HFFc6 (cell line): ENCODE data around the gene FKBP1B. TPM values are rescaled to one million over a fixed set of nuclear protein-coding genes. Genes with fewer than 3 reads are reported as not detected.

Experiments
- DNase-seq: peaks from one replicate; pipeline ENCODE4 v3.0.0-alpha.2; 2018
- H3K27ac Mint-ChIP-seq: 2 replicates; pipeline ENCODE4 v1.8.0; 2020; ENCODE audit warnings: mild to moderate bottlenecking, mixed read lengths
- H3K27me3 Mint-ChIP-seq: 2 replicates; pipeline ENCODE4 v1.8.0; 2021; ENCODE audit warnings: mild to moderate bottlenecking, moderate library complexity, mixed read lengths; ENCODE audit not compliant: insufficient read depth
- H3K36me3 Mint-ChIP-seq: 2 replicates; pipeline ENCODE4 v1.8.0; 2021; ENCODE audit warnings: low read depth, mixed read lengths
- H3K4me1 Mint-ChIP-seq: 2 replicates; pipeline ENCODE4 v1.8.0; 2020; ENCODE audit warnings: low read depth, mixed read lengths
- H3K4me3 Mint-ChIP-seq: 2 replicates; pipeline ENCODE4 v1.8.0; 2020; ENCODE audit warnings: mild to moderate bottlenecking, moderate library complexity, mixed read lengths
- H3K9me3 Mint-ChIP-seq: 2 replicates; pipeline ENCODE4 v1.8.0; 2020; ENCODE audit warnings: mild to moderate bottlenecking, mixed read lengths
- CTCF ChIP-seq: fragments of 200-600 bp; sonication (generic); IDR thresholded peaks from 2 replicates; pipeline ENCODE4 v1.5.0; 2021; ENCODE audit warnings: antibody characterized with exemption, mild to moderate bottlenecking
- total RNA-seq, 6 experiments: library from RNA; stranded (reverse); fragmentation: NEBNext Ultra II Directional; extraction: Animal tissue kit (Norgen Biotek cat#: 25700); gene quantifications; 2 replicates in 1 of 6; 3 replicates in 5 of 6; pipeline ENCODE4 v1.2.3, GENCODE V29; 2021

Gene FKBP1B
- total RNA-seq, 6 experiments from 2014 or later = 4.0 to 6.9 (median 5.2) TPM

GRCh38 chr2:24058564-24059271 is 9.2 kb downstream of the FKBP1B start:
- no peaks in the 10 kb centered on the region for H3K36me3 Mint-ChIP-seq

DNA sequence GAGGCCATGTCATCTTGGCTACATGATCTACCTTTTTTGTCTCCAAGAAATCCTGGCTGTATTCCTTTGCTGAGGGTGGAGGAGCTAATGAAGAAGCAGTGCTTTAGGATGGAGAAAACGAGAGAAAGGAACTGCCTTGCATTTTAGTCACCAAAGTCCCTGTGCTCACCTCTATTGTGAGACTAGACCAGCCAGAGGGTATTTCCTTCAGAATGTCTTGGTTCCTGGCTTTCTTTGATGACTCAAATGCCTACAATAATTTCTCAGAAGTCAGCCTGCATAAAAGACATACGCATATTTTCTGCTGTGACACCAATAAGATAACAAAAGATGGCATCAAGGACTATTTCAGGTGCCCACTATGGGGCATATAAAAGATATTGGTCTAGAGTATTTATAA is 15.8 kb downstream of the FKBP1B start:
- no peaks in the 10 kb centered on the region for H3K36me3 Mint-ChIP-seq
- H3K4me1 Mint-ChIP-seq = no peaks in the 10 kb centered on the region
- H3K27ac Mint-ChIP-seq = no peak overlapping the region
- H3K4me3 Mint-ChIP-seq = no peak overlapping the region
- no peak for TF ChIP-seq CTCF
- H3K27me3 Mint-ChIP-seq = no peaks in the 10 kb centered on the region
- H3K9me3 Mint-ChIP-seq = no peaks in the 10 kb centered on the region
- DNase-seq = no peak

More at GRCh38 chr2:24058564-24059271, 9.2 kb downstream of the FKBP1B start:
- TF ChIP-seq CTCF = peak; percentile 24; the same call in 1 of the 2 replicates
- H3K9me3 Mint-ChIP-seq = no peaks in the 10 kb centered on the region
- H3K4me1 Mint-ChIP-seq = no peaks in the 10 kb centered on the region
- H3K4me3 Mint-ChIP-seq = no peak overlapping the region
- no peaks in the 10 kb centered on the region; the same call in 1 of the 2 replicates for H3K27me3 Mint-ChIP-seq
- DNase-seq = no peak
- no peak overlapping the region for H3K27ac Mint-ChIP-seq

DNA sequence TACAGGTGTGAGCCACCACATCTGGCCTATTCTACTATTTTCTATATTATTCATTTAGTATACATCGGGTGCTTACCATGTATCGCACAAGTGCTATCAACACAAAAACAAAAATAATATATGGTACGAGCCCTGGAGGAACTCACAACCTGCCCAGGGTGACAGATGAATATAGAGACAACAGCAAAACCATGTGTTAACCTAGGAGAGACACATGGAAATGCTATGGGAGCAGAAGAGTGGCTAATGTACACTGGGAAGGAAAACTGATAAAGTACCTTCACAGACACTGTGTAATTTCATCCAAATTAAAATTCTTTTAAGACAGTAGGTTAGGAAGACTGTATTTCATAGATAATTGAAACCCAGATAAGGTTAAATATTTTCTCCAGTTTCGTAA is 22.7 kb downstream of the FKBP1B start:
- no peak overlapping the region for H3K27ac Mint-ChIP-seq
- H3K4me1 Mint-ChIP-seq = peaks cover 22% of the 10 kb centered on the region
- H3K9me3 Mint-ChIP-seq = no peaks in the 10 kb centered on the region
- H3K36me3 Mint-ChIP-seq = peaks cover 19% of the 10 kb centered on the region; the same call in 1 of the 2 replicates
- no peaks in the 10 kb centered on the region; the same call in 1 of the 2 replicates for H3K27me3 Mint-ChIP-seq
- no peak overlapping the region for H3K4me3 Mint-ChIP-seq
- no peak for DNase-seq
- TF ChIP-seq CTCF = no peak

- H3K4me1 Mint-ChIP-seq = peaks cover 32% of the 10 kb centered on the region
- no peaks in the 10 kb centered on the region for H3K9me3 Mint-ChIP-seq
- peak overlapping the region; percentile 26; the same call in 1 of the 2 replicates for H3K4me3 Mint-ChIP-seq
- no peak for DNase-seq
- H3K27ac Mint-ChIP-seq = no peak overlapping the region
- TF ChIP-seq CTCF = no peak
- H3K36me3 Mint-ChIP-seq = peaks cover 19% of the 10 kb centered on the region; the same call in 1 of the 2 replicates
- no peaks in the 10 kb centered on the region; the same call in 1 of the 2 replicates for H3K27me3 Mint-ChIP-seq
Observed at GRCh38 chr2:24073816-24074215, 24.3 kb downstream of the FKBP1B start.

- Mint-ChIP-seq H3K4me3 (peak overlapping the region; percentile 97), H3K36me3 (peaks cover 24% of the 10 kb centered on the region)
- no peak for DNase-seq
Observed at GRCh38 chr2:24075259-24075658, 25.7 kb downstream of the FKBP1B start.

More at GRCh38 chr2:24075259-24075658, 25.7 kb downstream of the FKBP1B start:
- Mint-ChIP-seq H3K27ac (peak overlapping the region; percentile 92), H3K27me3 (no peaks in the 10 kb centered on the region; the same call in 1 of the 2 replicates), H3K4me1 (peaks cover 32% of the 10 kb centered on the region), H3K9me3 (no peaks in the 10 kb centered on the region)
- TF ChIP-seq CTCF = no peak
